Type B pancreatic cell (in vitro differentiated cells): ENCODE results near the gene UGCG. TPM values are rescaled to one million over a fixed set of nuclear protein-coding genes. Genes with fewer than 3 reads are reported as not detected.

Experiments used
- DNase-seq: peaks from one replicate; pipeline ENCODE4 v3.0.0; 2021; ENCODE audit warnings: mixed read lengths; ENCODE audit not compliant: unreplicated experiment; ENCODE audit errors: extremely low spot score
- H3K27ac Mint-ChIP-seq: 2 replicates; pipeline ENCODE4 v1.8.0; 2021; ENCODE audit warnings: mild to moderate bottlenecking, mixed read lengths
- H3K27me3 Mint-ChIP-seq: 2 replicates; pipeline ENCODE4 v1.8.0; 2021; ENCODE audit warnings: mixed read lengths
- H3K36me3 Mint-ChIP-seq: 2 replicates; pipeline ENCODE4 v1.8.0; 2021; ENCODE audit warnings: mixed read lengths
- H3K4me1 Mint-ChIP-seq: one replicate; pipeline ENCODE4 v1.8.0; 2021; ENCODE audit warnings: mixed read lengths; ENCODE audit not compliant: unreplicated experiment
- H3K4me3 Mint-ChIP-seq: 2 replicates; pipeline ENCODE4 v1.8.0; 2021; ENCODE audit warnings: mild to moderate bottlenecking, mixed read lengths
- H3K9me3 Mint-ChIP-seq: 2 replicates; pipeline ENCODE4 v1.8.0; 2021; ENCODE audit warnings: mixed read lengths
- total RNA-seq: library from RNA; stranded (reverse); gene quantifications from 2 replicates; pipeline ENCODE4 v1.2.1, GENCODE V29; 2021; ENCODE audit warnings: low replicate concordance
- TF ChIP-seq, protein P1 (sequence below): fragments of 200-600 bp; sonication (generic); conservative IDR thresholded peaks from 2 replicates; pipeline ENCODE4 v1.5.0; 2021; ENCODE audit warnings: antibody characterized with exemption, mild to moderate bottlenecking

UGCG gene
- total RNA-seq, 1 donor from 2014 or later, result 28.3 TPM

DNA sequence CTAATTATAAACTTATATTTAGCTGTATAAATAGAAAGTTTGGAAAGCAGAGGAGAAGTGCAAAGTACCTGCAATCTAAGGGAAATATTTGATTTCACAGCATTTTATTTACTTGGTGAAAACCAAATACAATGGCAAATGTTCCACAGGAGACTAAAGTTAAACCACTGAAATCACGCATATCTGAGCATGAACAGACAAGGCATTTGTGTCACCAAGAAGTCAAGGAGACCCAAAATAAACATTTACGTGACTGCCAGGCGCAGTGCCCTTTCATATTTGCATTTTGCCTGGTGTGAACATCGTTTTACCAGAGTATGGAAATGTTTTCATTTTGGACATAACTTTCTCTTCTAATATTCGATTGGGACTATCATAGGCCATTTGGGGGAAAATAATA lies 20.6 kb downstream of the UGCG start:
- Mint-ChIP-seq H3K27me3 (no peaks in the 10 kb centered on the region), H3K27ac (no peak overlapping the region), H3K9me3 (no peaks in the 10 kb centered on the region), H3K4me1 (peaks cover 14% of the 10 kb centered on the region), H3K36me3 (peaks cover 26% of the 10 kb centered on the region), H3K4me3 (no peak overlapping the region)
- TF ChIP-seq, protein P1, sequence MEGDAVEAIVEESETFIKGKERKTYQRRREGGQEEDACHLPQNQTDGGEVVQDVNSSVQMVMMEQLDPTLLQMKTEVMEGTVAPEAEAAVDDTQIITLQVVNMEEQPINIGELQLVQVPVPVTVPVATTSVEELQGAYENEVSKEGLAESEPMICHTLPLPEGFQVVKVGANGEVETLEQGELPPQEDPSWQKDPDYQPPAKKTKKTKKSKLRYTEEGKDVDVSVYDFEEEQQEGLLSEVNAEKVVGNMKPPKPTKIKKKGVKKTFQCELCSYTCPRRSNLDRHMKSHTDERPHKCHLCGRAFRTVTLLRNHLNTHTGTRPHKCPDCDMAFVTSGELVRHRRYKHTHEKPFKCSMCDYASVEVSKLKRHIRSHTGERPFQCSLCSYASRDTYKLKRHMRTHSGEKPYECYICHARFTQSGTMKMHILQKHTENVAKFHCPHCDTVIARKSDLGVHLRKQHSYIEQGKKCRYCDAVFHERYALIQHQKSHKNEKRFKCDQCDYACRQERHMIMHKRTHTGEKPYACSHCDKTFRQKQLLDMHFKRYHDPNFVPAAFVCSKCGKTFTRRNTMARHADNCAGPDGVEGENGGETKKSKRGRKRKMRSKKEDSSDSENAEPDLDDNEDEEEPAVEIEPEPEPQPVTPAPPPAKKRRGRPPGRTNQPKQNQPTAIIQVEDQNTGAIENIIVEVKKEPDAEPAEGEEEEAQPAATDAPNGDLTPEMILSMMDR, result no peak
- no peak for DNase-seq

GRCh38 chr9:111917980-111918379 lies 21.4 kb downstream of the UGCG start:
- Mint-ChIP-seq H3K4me3 (no peak overlapping the region), H3K27me3 (no peaks in the 10 kb centered on the region), H3K36me3 (peaks cover 30% of the 10 kb centered on the region), H3K9me3 (no peaks in the 10 kb centered on the region), H3K4me1 (peaks cover 14% of the 10 kb centered on the region), H3K27ac (no peak overlapping the region)
- DNase-seq, result no peak
- TF ChIP-seq, protein P1, result no peak

GRCh38 chr9:111919875-111920274 lies 23.3 kb downstream of the UGCG start:
- no peak for DNase-seq
- H3K9me3 Mint-ChIP-seq, result no peaks in the 10 kb centered on the region
- TF ChIP-seq, protein P1, result no peak
- no peak overlapping the region for H3K4me3 Mint-ChIP-seq
- peaks cover 12% of the 10 kb centered on the region for H3K4me1 Mint-ChIP-seq
- no peaks in the 10 kb centered on the region for H3K27me3 Mint-ChIP-seq
- H3K36me3 Mint-ChIP-seq, result peaks cover 23% of the 10 kb centered on the region
- no peak overlapping the region for H3K27ac Mint-ChIP-seq

- Mint-ChIP-seq H3K4me1 (peaks cover 7% of the 10 kb centered on the region), H3K27me3 (no peaks in the 10 kb centered on the region), H3K27ac (no peak overlapping the region), H3K9me3 (no peaks in the 10 kb centered on the region), H3K4me3 (no peak overlapping the region), H3K36me3 (peaks cover 28% of the 10 kb centered on the region)
- DNase-seq, result no peak
- TF ChIP-seq, protein P1, result no peak
Measured at GRCh38 chr9:111920531-111920930, 23.9 kb downstream of the UGCG start.

DNA sequence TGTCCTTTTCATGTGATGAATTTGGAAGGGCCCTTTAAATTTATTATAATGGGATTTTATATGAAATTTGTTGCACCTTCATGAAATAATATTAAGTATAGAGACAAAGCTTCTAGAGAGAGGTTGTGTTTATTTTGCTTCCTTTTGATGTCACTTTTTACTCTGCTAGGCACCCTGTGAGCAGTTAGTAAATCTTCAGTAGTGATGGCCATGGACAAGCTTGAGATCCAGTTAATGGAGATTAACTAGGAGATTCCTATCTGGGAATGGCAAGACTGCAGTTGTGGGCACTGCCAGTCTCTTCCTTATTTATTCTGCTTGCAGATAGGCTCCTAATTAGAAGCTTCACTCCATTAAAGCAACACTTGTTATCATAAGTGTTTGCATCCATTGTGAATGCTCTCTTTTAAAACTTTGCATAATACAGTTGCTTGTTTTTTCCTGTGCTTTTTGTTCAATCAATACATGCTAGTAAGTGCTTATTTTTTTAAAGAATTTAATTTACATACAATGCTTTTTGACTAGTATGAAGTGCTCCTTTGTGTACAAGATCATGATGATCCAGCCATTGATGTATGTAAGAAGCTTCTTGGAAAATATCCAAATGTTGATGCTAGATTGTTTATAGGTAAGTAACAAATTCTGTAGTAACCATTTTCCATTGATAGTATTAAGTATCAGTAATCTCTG lies 25.9 kb downstream of the UGCG start:
- Mint-ChIP-seq H3K27ac (no peak overlapping the region), H3K4me3 (no peak overlapping the region), H3K36me3 (peaks cover 23% of the 10 kb centered on the region), H3K9me3 (no peaks in the 10 kb centered on the region), H3K4me1 (peaks cover 3% of the 10 kb centered on the region), H3K27me3 (no peaks in the 10 kb centered on the region)
- DNase-seq, result no peak
- TF ChIP-seq, protein P1, result no peak

DNA sequence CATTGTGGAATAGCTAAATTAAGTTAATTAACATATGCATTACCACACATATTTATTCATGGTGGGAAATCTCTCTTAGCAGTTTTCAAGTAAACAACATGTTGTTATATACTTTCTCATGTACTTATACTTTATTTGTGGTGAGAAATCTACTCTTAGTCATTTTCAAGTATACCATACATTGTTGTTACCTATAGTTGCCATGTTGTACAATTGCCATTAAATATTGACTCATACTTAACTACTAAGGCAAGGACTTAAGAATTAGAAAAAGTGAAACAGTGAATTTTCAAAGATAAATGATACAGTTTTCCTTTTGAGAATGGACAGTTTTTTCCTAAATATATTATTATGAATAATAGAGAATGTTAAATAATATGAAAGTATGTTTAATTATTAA lies 27.7 kb downstream of the UGCG start:
- TF ChIP-seq, protein P1, result no peak
- Mint-ChIP-seq H3K4me1 (no peaks in the 10 kb centered on the region), H3K9me3 (no peaks in the 10 kb centered on the region), H3K36me3 (peaks cover 25% of the 10 kb centered on the region), H3K27ac (no peak overlapping the region), H3K4me3 (no peak overlapping the region), H3K27me3 (no peaks in the 10 kb centered on the region)
- no peak for DNase-seq
